Endodermal cell (in vitro differentiated cells): ENCODE data around the gene SOX1. TPM values are rescaled to one million over a fixed set of nuclear protein-coding genes. Genes with fewer than 3 reads are reported as not detected.

Experiments
- DNase-seq: peaks from one replicate; pipeline ENCODE4 v3.0.0-alpha.2; 2017
- H3K27ac ChIP-seq: 2 replicates; pipeline ENCODE4 v1.5.1; 2013; ENCODE audit warnings: mild to moderate bottlenecking, low read depth, low read length, moderate library complexity
- H3K27me3 ChIP-seq: 2 replicates; pipeline ENCODE4 v1.6.1; 2013; ENCODE audit warnings: mild to moderate bottlenecking, low read length, moderate library complexity; ENCODE audit not compliant: insufficient read depth, control insufficient read depth, poor library complexity, severe bottlenecking
- H3K36me3 ChIP-seq: 2 replicates; pipeline ENCODE4 v1.7.0; 2013; ENCODE audit warnings: mild to moderate bottlenecking, low read length, moderate library complexity; ENCODE audit not compliant: control insufficient read depth, insufficient read depth
- H3K4me1 ChIP-seq: one replicate; pipeline ENCODE4 v1.7.0; 2013; ENCODE audit warnings: low read length; ENCODE audit not compliant: control insufficient read depth, insufficient read depth
- H3K4me3 ChIP-seq: 2 replicates; pipeline ENCODE4 v1.5.1; 2013; ENCODE audit warnings: mild to moderate bottlenecking, low read length, moderate library complexity
- H3K9ac ChIP-seq: 2 replicates; pipeline ENCODE4 v1.6.1; 2013; ENCODE audit warnings: mild to moderate bottlenecking, low read length, moderate library complexity; ENCODE audit not compliant: poor library complexity, severe bottlenecking; ENCODE audit errors: extremely low read depth
- H3K9me3 ChIP-seq: 2 replicates; pipeline ENCODE4 v1.6.1; 2013; ENCODE audit warnings: mild to moderate bottlenecking, low read length, moderate library complexity; ENCODE audit not compliant: control insufficient read depth
- H3K27ac Mint-ChIP-seq: 2 replicates; pipeline ENCODE4 v1.8.0; 2020; ENCODE audit warnings: mixed read lengths
- H3K27me3 Mint-ChIP-seq: 2 replicates; pipeline ENCODE4 v1.8.0; 2021; ENCODE audit warnings: mild to moderate bottlenecking, mixed read lengths; ENCODE audit not compliant: insufficient read depth
- H3K36me3 Mint-ChIP-seq: 2 replicates; pipeline ENCODE4 v1.8.0; 2020; ENCODE audit warnings: low read depth, mixed read lengths
- H3K4me1 Mint-ChIP-seq: 2 replicates; pipeline ENCODE4 v1.8.0; 2020; ENCODE audit warnings: mixed read lengths
- H3K4me3 Mint-ChIP-seq: 2 replicates; pipeline ENCODE4 v1.8.0; 2020; ENCODE audit warnings: mild to moderate bottlenecking, moderate library complexity, mixed read lengths
- H3K9me3 Mint-ChIP-seq: 2 replicates; pipeline ENCODE4 v1.8.0; 2020; ENCODE audit warnings: mild to moderate bottlenecking, mixed read lengths
- WGBS, 2 experiments: methylation state at CpG; one replicate each; pipeline versions ENCODE4 v1.1.5 to v1.1.7; 2013; ENCODE audit warnings: missing lambda C conversion rate in 2 of 2, mixed read lengths in 1 of 2; ENCODE audit not compliant: insufficient coverage in 1 of 2, insufficient read length in 1 of 2; 5-methylcytosine and 5-hydroxymethylcytosine counted together
- total RNA-seq, 2 donors: library from RNA; stranded (reverse); fragmentation: NEBNext Ultra II Directional in 1 of 2; extraction: Animal tissue kit (Norgen Biotek cat#: 25700) in 1 of 2; gene quantifications; 2 replicates in 1 of 2; 3 replicates in 1 of 2; pipeline ENCODE4 v1.2.1, GENCODE V29; 2021
- TF ChIP-seq, protein P1 (sequence below): fragments of 200-600 bp; sonication (generic); conservative IDR thresholded peaks from 2 replicates; pipeline ENCODE4 v1.5.0; 2021; ENCODE audit warnings: antibody characterized with exemption, mild to moderate bottlenecking

The SOX1 gene
- total RNA-seq, 2 donors from 2014 or later: not detected

DNA sequence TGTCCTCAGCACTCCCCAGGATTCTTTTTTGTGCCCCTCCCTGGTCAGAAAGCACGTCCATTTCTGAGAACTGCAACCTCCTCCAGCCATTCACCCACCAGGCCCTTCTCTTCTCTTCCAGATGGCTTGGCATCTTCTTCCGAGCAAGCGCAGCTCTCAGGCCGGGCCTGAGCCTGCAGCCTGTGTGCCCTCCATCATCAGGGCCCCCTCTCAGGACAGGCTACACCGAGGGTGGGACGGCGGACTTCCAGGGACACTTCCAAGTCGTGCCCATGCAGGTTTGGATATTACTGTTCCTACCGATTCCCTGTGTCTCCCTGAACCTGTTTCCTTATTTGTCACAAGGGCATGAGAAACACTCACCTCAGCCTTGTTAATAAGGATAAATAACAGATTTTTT is 28.4 kb downstream of the SOX1 start:
- DNase-seq: no peak
- no peak overlapping the region for H3K4me3 Mint-ChIP-seq

DNA sequence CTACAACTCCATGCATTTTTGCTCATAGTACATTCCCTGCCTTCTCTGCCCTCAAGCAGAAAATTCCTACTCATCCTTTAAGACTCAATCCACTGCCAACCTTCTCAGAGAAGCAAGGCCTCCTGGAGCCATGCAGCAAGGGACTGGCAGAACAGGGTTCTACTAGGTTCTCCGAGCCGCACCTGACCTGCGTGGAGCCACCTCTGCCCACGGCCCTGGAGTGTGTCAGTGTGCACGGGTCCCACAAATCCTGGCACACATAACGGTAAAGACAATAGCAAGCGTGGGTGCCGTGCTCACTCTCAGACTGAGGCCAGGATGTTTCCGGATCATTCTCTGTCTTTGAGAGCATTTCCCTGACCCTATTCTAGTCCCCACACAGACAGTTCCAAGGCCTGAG is 30.0 kb downstream of the SOX1 start:
- WGBS, 2 experiments: 95 to 96% methylated on average over 9 of the region's 9 CpGs
- no peaks in the 10 kb centered on the region for H3K4me1 ChIP-seq
- Mint-ChIP-seq H3K27ac (no peak overlapping the region), H3K4me3 (no peak overlapping the region), H3K36me3 (no peaks in the 10 kb centered on the region), H3K27me3 (peaks cover 94% of the 10 kb centered on the region), H3K9me3 (no peaks in the 10 kb centered on the region), H3K4me1 (no peaks in the 10 kb centered on the region)
- H3K9ac ChIP-seq: no peak overlapping the region
- H3K4me3 ChIP-seq: no peak overlapping the region
- peaks cover 94% of the 10 kb centered on the region for H3K27me3 ChIP-seq
- TF ChIP-seq, protein P1, sequence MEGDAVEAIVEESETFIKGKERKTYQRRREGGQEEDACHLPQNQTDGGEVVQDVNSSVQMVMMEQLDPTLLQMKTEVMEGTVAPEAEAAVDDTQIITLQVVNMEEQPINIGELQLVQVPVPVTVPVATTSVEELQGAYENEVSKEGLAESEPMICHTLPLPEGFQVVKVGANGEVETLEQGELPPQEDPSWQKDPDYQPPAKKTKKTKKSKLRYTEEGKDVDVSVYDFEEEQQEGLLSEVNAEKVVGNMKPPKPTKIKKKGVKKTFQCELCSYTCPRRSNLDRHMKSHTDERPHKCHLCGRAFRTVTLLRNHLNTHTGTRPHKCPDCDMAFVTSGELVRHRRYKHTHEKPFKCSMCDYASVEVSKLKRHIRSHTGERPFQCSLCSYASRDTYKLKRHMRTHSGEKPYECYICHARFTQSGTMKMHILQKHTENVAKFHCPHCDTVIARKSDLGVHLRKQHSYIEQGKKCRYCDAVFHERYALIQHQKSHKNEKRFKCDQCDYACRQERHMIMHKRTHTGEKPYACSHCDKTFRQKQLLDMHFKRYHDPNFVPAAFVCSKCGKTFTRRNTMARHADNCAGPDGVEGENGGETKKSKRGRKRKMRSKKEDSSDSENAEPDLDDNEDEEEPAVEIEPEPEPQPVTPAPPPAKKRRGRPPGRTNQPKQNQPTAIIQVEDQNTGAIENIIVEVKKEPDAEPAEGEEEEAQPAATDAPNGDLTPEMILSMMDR: no peak
- DNase-seq: no peak
- H3K36me3 ChIP-seq: no peaks in the 10 kb centered on the region
- H3K9me3 ChIP-seq: no peaks in the 10 kb centered on the region
- H3K27ac ChIP-seq: no peak overlapping the region

More for the DNA sequence above, 28.4 kb downstream of the SOX1 start:
- no peaks in the 10 kb centered on the region for H3K9me3 Mint-ChIP-seq
- no peaks in the 10 kb centered on the region for H3K4me1 Mint-ChIP-seq
- WGBS, 2 experiments: 88 to 95% methylated on average over 7 to 9 of the region's 9 CpGs
- H3K27ac Mint-ChIP-seq: no peak overlapping the region
- Histone ChIP-seq H3K9ac (no peak overlapping the region), H3K4me1 (no peaks in the 10 kb centered on the region), H3K27ac (no peak overlapping the region), H3K4me3 (no peak overlapping the region), H3K9me3 (no peaks in the 10 kb centered on the region), H3K27me3 (peaks cover 78% of the 10 kb centered on the region), H3K36me3 (no peaks in the 10 kb centered on the region)
- TF ChIP-seq, protein P1: no peak
- H3K27me3 Mint-ChIP-seq: peaks cover 82% of the 10 kb centered on the region
- no peaks in the 10 kb centered on the region for H3K36me3 Mint-ChIP-seq

DNA sequence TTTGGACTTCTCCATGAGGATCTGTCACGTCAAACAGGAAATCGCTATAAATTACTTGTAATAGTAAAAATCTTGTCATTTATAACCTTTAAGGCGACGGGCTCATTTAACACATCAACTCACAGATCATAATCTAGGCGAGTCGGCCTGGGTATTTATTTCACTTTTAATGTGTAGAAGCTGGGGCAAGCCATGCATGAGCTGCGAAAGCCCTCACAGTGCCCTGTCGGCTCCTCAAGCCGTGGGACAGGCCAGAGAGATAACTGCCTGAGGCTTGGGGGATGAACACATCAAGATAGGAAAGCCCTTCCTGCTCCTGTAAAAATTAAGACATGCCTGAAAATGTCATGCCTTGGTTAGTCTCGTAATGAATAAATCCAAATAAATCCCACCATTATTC is 30.8 kb downstream of the SOX1 start:
- Mint-ChIP-seq H3K27me3 (peaks cover 94% of the 10 kb centered on the region), H3K9me3 (no peaks in the 10 kb centered on the region), H3K36me3 (no peaks in the 10 kb centered on the region), H3K4me1 (no peaks in the 10 kb centered on the region), H3K4me3 (no peak overlapping the region), H3K27ac (no peak overlapping the region)
- no peak overlapping the region for H3K27ac ChIP-seq
- no peak overlapping the region for H3K9ac ChIP-seq
- 91 to 94% methylated on average over 6 to 10 of the region's 10 CpGs for WGBS, 2 experiments
- no peaks in the 10 kb centered on the region for H3K4me1 ChIP-seq
- DNase-seq: no peak
- peaks cover 94% of the 10 kb centered on the region for H3K27me3 ChIP-seq
- TF ChIP-seq, protein P1: no peak
- no peaks in the 10 kb centered on the region for H3K9me3 ChIP-seq
- no peaks in the 10 kb centered on the region for H3K36me3 ChIP-seq
- no peak overlapping the region for H3K4me3 ChIP-seq
